ENCODE results near the gene MANSC4.

DNA sequence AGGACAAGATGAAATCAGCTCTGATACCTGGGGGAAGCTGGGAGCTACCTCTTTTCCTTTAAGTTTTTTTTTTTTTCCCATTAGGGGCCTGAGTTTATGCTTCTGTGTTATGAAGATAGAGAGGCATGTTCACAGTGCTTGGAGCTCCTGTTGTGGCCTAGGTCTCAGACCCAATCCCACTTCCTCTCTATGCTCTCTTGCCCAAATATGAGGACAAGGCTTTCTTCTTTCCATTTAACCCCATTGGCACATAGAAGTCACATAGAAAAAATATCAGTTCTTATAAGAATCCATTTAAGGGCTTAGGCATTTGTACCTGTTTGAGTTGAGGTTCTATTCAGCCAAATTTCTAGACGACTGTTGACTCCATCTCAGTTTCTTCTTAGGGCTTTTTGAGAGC lies 56.8 kb downstream of the MANSC4 start:
- TF ChIP-seq, protein P1, sequence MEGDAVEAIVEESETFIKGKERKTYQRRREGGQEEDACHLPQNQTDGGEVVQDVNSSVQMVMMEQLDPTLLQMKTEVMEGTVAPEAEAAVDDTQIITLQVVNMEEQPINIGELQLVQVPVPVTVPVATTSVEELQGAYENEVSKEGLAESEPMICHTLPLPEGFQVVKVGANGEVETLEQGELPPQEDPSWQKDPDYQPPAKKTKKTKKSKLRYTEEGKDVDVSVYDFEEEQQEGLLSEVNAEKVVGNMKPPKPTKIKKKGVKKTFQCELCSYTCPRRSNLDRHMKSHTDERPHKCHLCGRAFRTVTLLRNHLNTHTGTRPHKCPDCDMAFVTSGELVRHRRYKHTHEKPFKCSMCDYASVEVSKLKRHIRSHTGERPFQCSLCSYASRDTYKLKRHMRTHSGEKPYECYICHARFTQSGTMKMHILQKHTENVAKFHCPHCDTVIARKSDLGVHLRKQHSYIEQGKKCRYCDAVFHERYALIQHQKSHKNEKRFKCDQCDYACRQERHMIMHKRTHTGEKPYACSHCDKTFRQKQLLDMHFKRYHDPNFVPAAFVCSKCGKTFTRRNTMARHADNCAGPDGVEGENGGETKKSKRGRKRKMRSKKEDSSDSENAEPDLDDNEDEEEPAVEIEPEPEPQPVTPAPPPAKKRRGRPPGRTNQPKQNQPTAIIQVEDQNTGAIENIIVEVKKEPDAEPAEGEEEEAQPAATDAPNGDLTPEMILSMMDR (conservative IDR thresholded peaks at IDR 0.05; ENCODE audit: low read length): no peak
- TF ChIP-seq EZH2phosphoT487 (IDR thresholded peaks at IDR 0.05; ENCODE audit: borderline replicate concordance, low read depth, low read length): no peak

All from OCI-LY7 (cell line).